Measurements from ENCODE around the gene CD300A.
"Not testable (repeated sequence)": the region's sequence is repeated elsewhere in the genome, so short reads cannot be mapped to it uniquely, and the experiment has no call there.

CD300A gene

DNA sequence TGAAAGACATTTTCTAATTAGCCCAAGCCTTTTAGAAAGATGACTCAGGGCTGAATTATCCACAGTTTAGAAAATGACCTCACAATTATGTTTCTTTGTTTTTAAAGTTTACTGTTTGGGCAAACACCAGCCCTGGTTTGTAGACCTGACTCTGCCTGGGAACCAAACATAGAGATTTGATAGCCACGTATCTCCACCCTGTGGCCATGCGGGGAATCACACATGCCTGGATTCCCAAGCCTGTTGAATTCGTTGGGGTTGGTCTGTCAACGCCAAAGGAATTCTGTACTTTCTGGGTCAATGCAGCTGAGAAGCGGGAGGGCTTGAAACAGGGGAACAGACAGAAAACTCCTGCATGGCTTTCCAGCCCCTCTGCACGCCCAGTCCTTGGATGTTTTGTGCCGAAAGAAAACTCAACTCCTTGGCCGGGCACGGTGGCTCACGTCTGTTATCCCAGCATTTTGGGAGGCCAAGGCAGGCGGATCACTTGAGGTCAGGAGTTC is 26.9 kb downstream of the CD300A start (continued):
- TF ChIP-seq ZNF776 (tag by site-specific recombination; IDR thresholded peaks at IDR 0.05; ENCODE audit: borderline replicate concordance): no peak
- peak; percentile 96 for TF ChIP-seq SCRT1 (tag by site-specific recombination; IDR thresholded peaks at IDR 0.05; ENCODE audit: borderline replicate concordance)
- no peak for TF ChIP-seq ZNF423 (tag by site-specific recombination; IDR thresholded peaks at IDR 0.05)
- TF ChIP-seq GLIS1 (tag by site-specific recombination; IDR thresholded peaks at IDR 0.05): no peak

DNA sequence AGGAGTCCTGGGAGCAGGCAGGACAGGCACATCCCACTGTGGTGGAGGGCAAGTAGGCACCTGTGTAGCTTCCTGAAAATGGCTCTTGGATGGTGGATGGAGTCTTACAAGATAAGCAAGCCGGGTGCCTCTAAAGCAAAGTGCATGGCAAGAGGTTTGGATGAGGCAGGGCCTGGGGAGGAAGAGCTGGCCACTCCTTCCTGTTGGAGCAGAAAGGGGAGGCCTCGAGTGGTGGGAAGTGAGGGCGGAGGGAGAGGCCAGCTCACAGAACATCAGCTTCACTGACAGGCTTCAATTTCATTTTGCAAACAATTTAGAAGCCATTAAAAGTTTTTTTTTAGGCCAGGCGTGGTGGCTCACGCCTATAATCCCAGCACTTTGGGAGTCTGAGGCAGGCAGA is 31.0 kb downstream of the CD300A start:
- no peaks in the 10 kb centered on the region for H3K4me1 ChIP-seq (ENCODE audit: control insufficient read depth, insufficient read depth, low read length)
- no peak for TF ChIP-seq ZBTB1 (tag by site-specific recombination; IDR thresholded peaks at IDR 0.05)
- TF ChIP-seq ZNF433 (tag by site-specific recombination; IDR thresholded peaks at IDR 0.05; ENCODE audit: low read depth): no peak
- ChIA-PET POLR2A (no interaction called here), CTCF (interaction anchor here (0.6 to 5.8 kb wide), 4 partner anchors 40 to 498 kb away, joined by 4 to 46 read pairs (median 18); partner anchors contain the start of gene GPR142)
- no peak overlapping the region for H3K27ac ChIP-seq (ENCODE audit: extremely low read depth, low read depth, low read length)
- no peaks in the 10 kb centered on the region for H3K9me3 ChIP-seq (ENCODE audit: control insufficient read depth, insufficient read depth, low read depth, low read length)
- no peaks in the 10 kb centered on the region; a peak in 1 of 3 replicates for H3K36me3 ChIP-seq (ENCODE audit: control insufficient read depth in 2 of 2, insufficient read depth in 1 of 2, low read length in 2 of 2)
- H3K4me3 ChIP-seq (ENCODE audit: low read depth, low read length): no peak overlapping the region

DNA sequence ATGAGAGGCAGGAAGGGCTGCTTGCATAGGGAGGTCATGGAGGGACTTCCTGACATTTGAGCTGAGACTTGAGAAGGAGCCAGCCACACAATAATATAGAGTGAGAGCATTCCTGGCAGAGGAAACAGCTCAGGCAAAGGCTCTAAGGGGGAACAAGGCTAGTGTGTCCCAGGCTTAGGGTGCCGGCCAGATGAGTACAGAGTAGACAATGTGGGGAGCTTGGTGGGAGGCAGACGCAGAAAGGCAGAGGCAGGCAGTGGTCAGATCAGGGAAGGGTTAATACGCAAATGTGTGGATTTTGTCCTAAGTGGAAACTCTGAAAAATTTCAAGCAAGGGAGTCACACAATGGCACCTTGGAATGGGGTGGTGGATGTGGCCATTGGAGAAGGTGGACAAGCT is 33.6 kb downstream of the CD300A start:
- TF ChIP-seq ZNF16 (tag by site-specific recombination; IDR thresholded peaks at IDR 0.05; ENCODE audit: low read depth) (peak; percentile 67), ZNF837 (tag by site-specific recombination; IDR thresholded peaks at IDR 0.05) (no peak)
- Histone ChIP-seq H3K36me3 (ENCODE audit: control insufficient read depth in 2 of 2, insufficient read depth in 1 of 2, low read length in 2 of 2) (no peaks in the 10 kb centered on the region; a peak in 1 of 3 replicates), H3K4me1 (ENCODE audit: control insufficient read depth, insufficient read depth, low read length) (no peaks in the 10 kb centered on the region), H3K4me3 (ENCODE audit: low read depth, low read length) (no peak overlapping the region), H3K9me3 (ENCODE audit: control insufficient read depth, insufficient read depth, low read depth, low read length) (no peaks in the 10 kb centered on the region), H3K27ac (ENCODE audit: extremely low read depth, low read depth, low read length) (no peak overlapping the region)
- ChIA-PET CTCF (interaction anchor here (0.6 to 3.8 kb wide), 8 partner anchors 19 to 299 kb away, joined by 3 to 15 read pairs (median 4); partner anchors contain the start of gene GPR142), POLR2A (interaction anchor here (0.7 kb wide), 1 partner anchor 118 kb away, joined by 4 read pairs; no protein-coding TSS in a partner anchor)

DNA sequence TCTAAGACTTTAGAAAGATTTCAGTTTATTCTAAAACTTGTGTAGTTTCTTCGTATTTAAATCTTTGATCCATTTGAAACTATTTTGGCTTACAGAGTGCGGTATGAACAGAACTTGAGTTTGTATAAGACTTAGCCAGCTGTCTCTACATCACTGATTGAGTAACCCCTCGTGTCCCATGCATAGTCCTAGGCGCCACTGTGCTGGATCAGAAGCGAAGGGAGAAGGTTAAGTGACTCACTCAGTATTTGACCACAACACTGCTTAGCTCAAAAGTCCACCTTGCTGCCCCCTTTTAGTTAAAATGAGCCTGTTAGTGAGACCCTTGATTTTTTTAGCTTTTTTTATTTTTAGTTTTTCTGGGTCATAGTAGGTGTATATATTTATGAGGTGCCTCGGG is 36.4 kb downstream of the CD300A start:
- Histone ChIP-seq H3K4me3 (ENCODE audit: low read depth, low read length) (no peak overlapping the region), H3K9me3 (ENCODE audit: control insufficient read depth, insufficient read depth, low read depth, low read length) (no peaks in the 10 kb centered on the region), H3K36me3 (ENCODE audit: control insufficient read depth in 2 of 2, insufficient read depth in 1 of 2, low read length in 2 of 2) (no peaks in the 10 kb centered on the region; a peak in 1 of 3 replicates), H3K27ac (ENCODE audit: extremely low read depth, low read depth, low read length) (no peak overlapping the region), H3K4me1 (ENCODE audit: control insufficient read depth, insufficient read depth, low read length) (no peaks in the 10 kb centered on the region)
- no peak for TF ChIP-seq GLIS2 (tag by site-specific recombination; IDR thresholded peaks at IDR 0.05)
- TF ChIP-seq, protein P1, sequence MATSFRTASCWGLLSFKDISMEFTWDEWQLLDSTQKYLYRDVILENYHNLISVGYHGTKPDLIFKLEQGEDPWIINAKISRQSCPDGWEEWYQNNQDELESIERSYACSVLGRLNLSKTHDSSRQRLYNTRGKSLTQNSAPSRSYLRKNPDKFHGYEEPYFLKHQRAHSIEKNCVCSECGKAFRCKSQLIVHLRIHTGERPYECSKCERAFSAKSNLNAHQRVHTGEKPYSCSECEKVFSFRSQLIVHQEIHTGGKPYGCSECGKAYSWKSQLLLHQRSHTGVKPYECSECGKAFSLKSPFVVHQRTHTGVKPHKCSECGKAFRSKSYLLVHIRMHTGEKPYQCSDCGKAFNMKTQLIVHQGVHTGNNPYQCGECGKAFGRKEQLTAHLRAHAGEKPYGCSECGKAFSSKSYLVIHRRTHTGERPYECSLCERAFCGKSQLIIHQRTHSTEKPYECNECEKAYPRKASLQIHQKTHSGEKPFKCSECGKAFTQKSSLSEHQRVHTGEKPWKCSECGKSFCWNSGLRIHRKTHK (tag by site-specific recombination; IDR thresholded peaks at IDR 0.05): no peak
- TF ChIP-seq ZNF341 (tag by site-specific recombination; IDR thresholded peaks at IDR 0.05; ENCODE audit: low read depth): no peak
- no peak for TF ChIP-seq ZNF184 (tag by site-specific recombination; IDR thresholded peaks at IDR 0.05)
- TF ChIP-seq, protein P2, sequence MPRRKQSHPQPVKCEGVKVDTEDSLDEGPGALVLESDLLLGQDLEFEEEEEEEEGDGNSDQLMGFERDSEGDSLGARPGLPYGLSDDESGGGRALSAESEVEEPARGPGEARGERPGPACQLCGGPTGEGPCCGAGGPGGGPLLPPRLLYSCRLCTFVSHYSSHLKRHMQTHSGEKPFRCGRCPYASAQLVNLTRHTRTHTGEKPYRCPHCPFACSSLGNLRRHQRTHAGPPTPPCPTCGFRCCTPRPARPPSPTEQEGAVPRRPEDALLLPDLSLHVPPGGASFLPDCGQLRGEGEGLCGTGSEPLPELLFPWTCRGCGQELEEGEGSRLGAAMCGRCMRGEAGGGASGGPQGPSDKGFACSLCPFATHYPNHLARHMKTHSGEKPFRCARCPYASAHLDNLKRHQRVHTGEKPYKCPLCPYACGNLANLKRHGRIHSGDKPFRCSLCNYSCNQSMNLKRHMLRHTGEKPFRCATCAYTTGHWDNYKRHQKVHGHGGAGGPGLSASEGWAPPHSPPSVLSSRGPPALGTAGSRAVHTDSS (tag by site-specific recombination; IDR thresholded peaks at IDR 0.05): no peak
- no peak for TF ChIP-seq HOXC10 (CRISPR knock-in tag; IDR thresholded peaks at IDR 0.05)
- TF ChIP-seq ZFP37 (tag by site-specific recombination; IDR thresholded peaks at IDR 0.05): no peak
- TF ChIP-seq ZNF624 (tag by site-specific recombination; IDR thresholded peaks at IDR 0.05): no peak
- TF ChIP-seq ZNF529 (tag by site-specific recombination; IDR thresholded peaks at IDR 0.05; ENCODE audit: insufficient replicate concordance): no peak
- no peak for TF ChIP-seq MYNN (tag by site-specific recombination; IDR thresholded peaks at IDR 0.05; ENCODE audit: borderline replicate concordance)
- TF ChIP-seq ZNF777 (tag by site-specific recombination; IDR thresholded peaks at IDR 0.05; ENCODE audit: borderline replicate concordance): no peak
- no peak for TF ChIP-seq HOXA7 (CRISPR knock-in tag; IDR thresholded peaks at IDR 0.05; ENCODE audit: borderline replicate concordance)
- ChIA-PET CTCF (interaction anchor here (1.5 to 3.8 kb wide), 3 partner anchors 9 to 135 kb away, joined by 5 to 15 read pairs (median 6); partner anchors contain the start of gene GPR142), POLR2A (no interaction called here)

DNA sequence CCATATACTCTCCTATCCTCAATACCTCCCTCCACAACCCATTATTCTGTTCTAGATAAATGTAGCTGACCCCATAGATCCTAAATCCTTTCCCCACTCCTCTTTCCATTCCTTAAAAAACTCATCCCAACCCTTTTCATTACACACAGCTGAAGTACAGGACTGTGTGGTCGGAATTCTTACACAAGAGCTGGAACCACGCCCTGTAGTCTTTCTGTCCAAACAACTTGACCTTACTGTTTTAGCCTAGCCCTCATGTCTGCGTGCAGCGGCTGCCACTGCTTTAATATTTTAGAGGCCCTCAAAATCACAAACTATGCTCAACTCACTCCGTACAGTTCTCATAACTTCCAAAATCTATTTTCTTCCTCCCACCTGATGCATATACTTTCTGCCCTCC is 37.5 kb downstream of the CD300A start:
- POLR2A ChIA-PET; H3K4me1 ChIP-seq (ENCODE audit: control insufficient read depth, insufficient read depth, low read length); CTCF ChIA-PET; H3K36me3 ChIP-seq (ENCODE audit: control insufficient read depth in 2 of 2, insufficient read depth in 1 of 2, low read length in 2 of 2); H3K9me3 ChIP-seq (ENCODE audit: control insufficient read depth, insufficient read depth, low read depth, low read length); H3K4me3 ChIP-seq (ENCODE audit: low read depth, low read length); H3K27ac ChIP-seq (ENCODE audit: extremely low read depth, low read depth, low read length): not testable (repeated sequence)
